ENCODE results near the gene THSD4.

The THSD4 gene

GRCh38 chr15:71564217-71564616 is 448.9 kb downstream of the THSD4 start:
- H3K23ac ChIP-seq (ENCODE audit: low read length in 2 of 2), result no peak overlapping the region
- H3K14ac ChIP-seq (ENCODE audit: low read length in 2 of 2), result peak overlapping the region in 1 of 2 experiments; percentile 75
- H3K27me3 ChIP-seq (ENCODE audit: control insufficient read depth in 1 of 2, insufficient read depth in 1 of 2, low read length in 2 of 2), result no peaks in the 10 kb centered on the region
- H3K79me1 ChIP-seq (replicated peaks; ENCODE audit: low read length, poor library complexity, severe bottlenecking), result no peaks in the 10 kb centered on the region
- H3K9ac ChIP-seq (ENCODE audit: low read length), result no peak overlapping the region
- no peaks in the 10 kb centered on the region for H3K4me1 ChIP-seq (ENCODE audit: control insufficient read depth, insufficient read depth, low read depth, low read length)
- 0% methylated on average over 1 of the region's 1 CpG for WGBS
- H2AK5ac ChIP-seq (ENCODE audit: low read length, severe bottlenecking), result no peak overlapping the region
- H2AFZ ChIP-seq (ENCODE audit: low read depth, low read length), result no peak overlapping the region
- H2BK120ac ChIP-seq (ENCODE audit: low read depth, low read length), result no peak overlapping the region
- H4K91ac ChIP-seq (ENCODE audit: low read length), result no peak overlapping the region
- H3K18ac ChIP-seq (ENCODE audit: low read depth in 1 of 2, low read length in 2 of 2), result no peak overlapping the region
- H3K4ac ChIP-seq (ENCODE audit: low read depth in 1 of 2, low read length in 2 of 2), result no peak overlapping the region
- no peak overlapping the region for H3K4me3 ChIP-seq (ENCODE audit: insufficient read depth in 1 of 2, low read depth in 1 of 2, low read length in 2 of 2)
- no peak overlapping the region for H2BK5ac ChIP-seq (ENCODE audit: low read depth, low read length, poor library complexity, severe bottlenecking)
- H3K27ac ChIP-seq (ENCODE audit: low read length, poor library complexity, severe bottlenecking), result no peak overlapping the region
- DNase-seq, result no peak
- H3K4me2 ChIP-seq (ENCODE audit: low read length, poor library complexity, severe bottlenecking), result no peak overlapping the region
- H3K9me3 ChIP-seq (ENCODE audit: control insufficient read depth, low read length), result no peaks in the 10 kb centered on the region
- no peak overlapping the region for H2BK15ac ChIP-seq (ENCODE audit: low read depth, poor library complexity, severe bottlenecking)
- H2BK12ac ChIP-seq (ENCODE audit: low read length in 2 of 2), result no peak overlapping the region
- H3K36me3 ChIP-seq (ENCODE audit: control insufficient read depth in 1 of 2, insufficient read depth in 2 of 2, low read depth in 1 of 2, low read length in 2 of 2), result no peaks in the 10 kb centered on the region
- no peak overlapping the region for H4K8ac ChIP-seq (ENCODE audit: low read length)

GRCh38 chr15:71565006-71565405 is 449.7 kb downstream of the THSD4 start:
- no peak overlapping the region for H2BK15ac ChIP-seq (ENCODE audit: low read depth, poor library complexity, severe bottlenecking)
- H2BK5ac ChIP-seq (ENCODE audit: low read depth, low read length, poor library complexity, severe bottlenecking), result no peak overlapping the region
- no peak overlapping the region for H3K4ac ChIP-seq (ENCODE audit: low read depth in 1 of 2, low read length in 2 of 2)
- H3K27me3 ChIP-seq (ENCODE audit: control insufficient read depth in 1 of 2, insufficient read depth in 1 of 2, low read length in 2 of 2), result no peaks in the 10 kb centered on the region
- no peak overlapping the region for H4K8ac ChIP-seq (ENCODE audit: low read length)
- no peaks in the 10 kb centered on the region for H3K79me1 ChIP-seq (replicated peaks; ENCODE audit: low read length, poor library complexity, severe bottlenecking)
- no peak overlapping the region for H3K18ac ChIP-seq (ENCODE audit: low read depth in 1 of 2, low read length in 2 of 2)
- peak overlapping the region in 1 of 2 experiments; percentile 8 for H3K4me3 ChIP-seq (ENCODE audit: insufficient read depth in 1 of 2, low read depth in 1 of 2, low read length in 2 of 2)
- H3K27ac ChIP-seq (ENCODE audit: low read length, poor library complexity, severe bottlenecking), result no peak overlapping the region
- H3K9ac ChIP-seq (ENCODE audit: low read length), result no peak overlapping the region
- 100% methylated on average over 1 of the region's 1 CpG for WGBS
- no peak overlapping the region for H2AFZ ChIP-seq (ENCODE audit: low read depth, low read length)
- no peak overlapping the region for H3K23ac ChIP-seq (ENCODE audit: low read length in 2 of 2)
- H3K4me1 ChIP-seq (ENCODE audit: control insufficient read depth, insufficient read depth, low read depth, low read length), result no peaks in the 10 kb centered on the region
- H2BK12ac ChIP-seq (ENCODE audit: low read length in 2 of 2), result no peak overlapping the region
- H2BK120ac ChIP-seq (ENCODE audit: low read depth, low read length), result no peak overlapping the region
- no peak overlapping the region for H4K91ac ChIP-seq (ENCODE audit: low read length)
- H3K4me2 ChIP-seq (ENCODE audit: low read length, poor library complexity, severe bottlenecking), result no peak overlapping the region
- H3K14ac ChIP-seq (ENCODE audit: low read length in 2 of 2), result no peak overlapping the region
- H2AK5ac ChIP-seq (ENCODE audit: low read length, severe bottlenecking), result no peak overlapping the region
- H3K36me3 ChIP-seq (ENCODE audit: control insufficient read depth in 1 of 2, insufficient read depth in 2 of 2, low read depth in 1 of 2, low read length in 2 of 2), result no peaks in the 10 kb centered on the region
- H3K9me3 ChIP-seq (ENCODE audit: control insufficient read depth, low read length), result no peaks in the 10 kb centered on the region
- DNase-seq, result no peak

GRCh38 chr15:71565631-71566160 is 450.4 kb downstream of the THSD4 start:
- no peaks in the 10 kb centered on the region for H3K4me1 ChIP-seq (ENCODE audit: control insufficient read depth, insufficient read depth, low read depth, low read length)
- no peak overlapping the region for H2BK12ac ChIP-seq (ENCODE audit: low read length in 2 of 2)
- H2BK5ac ChIP-seq (ENCODE audit: low read depth, low read length, poor library complexity, severe bottlenecking), result no peak overlapping the region
- H3K23ac ChIP-seq (ENCODE audit: low read length in 2 of 2), result no peak overlapping the region
- no peak overlapping the region for H4K8ac ChIP-seq (ENCODE audit: low read length)
- H4K91ac ChIP-seq (ENCODE audit: low read length), result no peak overlapping the region
- H3K18ac ChIP-seq (ENCODE audit: low read depth in 1 of 2, low read length in 2 of 2), result no peak overlapping the region
- no peak overlapping the region for H3K14ac ChIP-seq (ENCODE audit: low read length in 2 of 2)
- no peak overlapping the region for H2BK15ac ChIP-seq (ENCODE audit: low read depth, poor library complexity, severe bottlenecking)
- no peak overlapping the region for H3K27ac ChIP-seq (ENCODE audit: low read length, poor library complexity, severe bottlenecking)
- H3K9me3 ChIP-seq (ENCODE audit: control insufficient read depth, low read length), result no peaks in the 10 kb centered on the region
- no peaks in the 10 kb centered on the region for H3K27me3 ChIP-seq (ENCODE audit: control insufficient read depth in 1 of 2, insufficient read depth in 1 of 2, low read length in 2 of 2)
- H3K4ac ChIP-seq (ENCODE audit: low read depth in 1 of 2, low read length in 2 of 2), result no peak overlapping the region
- no peaks in the 10 kb centered on the region for H3K36me3 ChIP-seq (ENCODE audit: control insufficient read depth in 1 of 2, insufficient read depth in 2 of 2, low read depth in 1 of 2, low read length in 2 of 2)
- peak; percentile 35 for DNase-seq
- H3K4me3 ChIP-seq (ENCODE audit: insufficient read depth in 1 of 2, low read depth in 1 of 2, low read length in 2 of 2), result no peak overlapping the region
- no peak overlapping the region for H2BK120ac ChIP-seq (ENCODE audit: low read depth, low read length)
- no peak overlapping the region for H2AK5ac ChIP-seq (ENCODE audit: low read length, severe bottlenecking)
- no peak overlapping the region for H3K9ac ChIP-seq (ENCODE audit: low read length)
- no peak overlapping the region for H2AFZ ChIP-seq (ENCODE audit: low read depth, low read length)
- 29% methylated on average over 1 of the region's 3 CpGs for WGBS
- H3K4me2 ChIP-seq (ENCODE audit: low read length, poor library complexity, severe bottlenecking), result no peak overlapping the region
- H3K79me1 ChIP-seq (replicated peaks; ENCODE audit: low read length, poor library complexity, severe bottlenecking), result peaks cover 1% of the 10 kb centered on the region

GRCh38 chr15:71566226-71566625 is 451.0 kb downstream of the THSD4 start:
- no peak for DNase-seq
- no peaks in the 10 kb centered on the region for H3K9me3 ChIP-seq (ENCODE audit: control insufficient read depth, low read length)
- no peak overlapping the region for H2BK15ac ChIP-seq (ENCODE audit: low read depth, poor library complexity, severe bottlenecking)
- no peak overlapping the region for H2BK120ac ChIP-seq (ENCODE audit: low read depth, low read length)
- no peak overlapping the region for H4K8ac ChIP-seq (ENCODE audit: low read length)
- no peak overlapping the region for H3K4ac ChIP-seq (ENCODE audit: low read depth in 1 of 2, low read length in 2 of 2)
- WGBS, result 91% methylated on average over 2 of the region's 3 CpGs
- no peak overlapping the region for H4K91ac ChIP-seq (ENCODE audit: low read length)
- no peak overlapping the region for H3K27ac ChIP-seq (ENCODE audit: low read length, poor library complexity, severe bottlenecking)
- H2AK5ac ChIP-seq (ENCODE audit: low read length, severe bottlenecking), result no peak overlapping the region
- no peak overlapping the region for H2BK12ac ChIP-seq (ENCODE audit: low read length in 2 of 2)
- no peak overlapping the region for H2AFZ ChIP-seq (ENCODE audit: low read depth, low read length)
- H3K36me3 ChIP-seq (ENCODE audit: control insufficient read depth in 1 of 2, insufficient read depth in 2 of 2, low read depth in 1 of 2, low read length in 2 of 2), result no peaks in the 10 kb centered on the region
- no peak overlapping the region for H3K4me3 ChIP-seq (ENCODE audit: insufficient read depth in 1 of 2, low read depth in 1 of 2, low read length in 2 of 2)
- peaks cover 3% of the 10 kb centered on the region for H3K79me1 ChIP-seq (replicated peaks; ENCODE audit: low read length, poor library complexity, severe bottlenecking)
- H2BK5ac ChIP-seq (ENCODE audit: low read depth, low read length, poor library complexity, severe bottlenecking), result no peak overlapping the region
- no peak overlapping the region for H3K18ac ChIP-seq (ENCODE audit: low read depth in 1 of 2, low read length in 2 of 2)
- no peak overlapping the region for H3K14ac ChIP-seq (ENCODE audit: low read length in 2 of 2)
- H3K4me1 ChIP-seq (ENCODE audit: control insufficient read depth, insufficient read depth, low read depth, low read length), result no peaks in the 10 kb centered on the region
- no peak overlapping the region for H3K9ac ChIP-seq (ENCODE audit: low read length)
- H3K4me2 ChIP-seq (ENCODE audit: low read length, poor library complexity, severe bottlenecking), result no peak overlapping the region
- H3K27me3 ChIP-seq (ENCODE audit: control insufficient read depth in 1 of 2, insufficient read depth in 1 of 2, low read length in 2 of 2), result no peaks in the 10 kb centered on the region
- no peak overlapping the region for H3K23ac ChIP-seq (ENCODE audit: low read length in 2 of 2)
